Ishikawa (cell line): Measurements from ENCODE around the gene PIEZO2.

Experiments used
- NFIC ChIP-seq: IDR thresholded peaks from 2 replicates; pipeline ENCODE4 v1.6.1; 2012
- TF ChIP-seq, protein P1 (sequence below): IDR thresholded peaks from 2 replicates; pipeline ENCODE4 v1.6.1; 2012

DNA sequence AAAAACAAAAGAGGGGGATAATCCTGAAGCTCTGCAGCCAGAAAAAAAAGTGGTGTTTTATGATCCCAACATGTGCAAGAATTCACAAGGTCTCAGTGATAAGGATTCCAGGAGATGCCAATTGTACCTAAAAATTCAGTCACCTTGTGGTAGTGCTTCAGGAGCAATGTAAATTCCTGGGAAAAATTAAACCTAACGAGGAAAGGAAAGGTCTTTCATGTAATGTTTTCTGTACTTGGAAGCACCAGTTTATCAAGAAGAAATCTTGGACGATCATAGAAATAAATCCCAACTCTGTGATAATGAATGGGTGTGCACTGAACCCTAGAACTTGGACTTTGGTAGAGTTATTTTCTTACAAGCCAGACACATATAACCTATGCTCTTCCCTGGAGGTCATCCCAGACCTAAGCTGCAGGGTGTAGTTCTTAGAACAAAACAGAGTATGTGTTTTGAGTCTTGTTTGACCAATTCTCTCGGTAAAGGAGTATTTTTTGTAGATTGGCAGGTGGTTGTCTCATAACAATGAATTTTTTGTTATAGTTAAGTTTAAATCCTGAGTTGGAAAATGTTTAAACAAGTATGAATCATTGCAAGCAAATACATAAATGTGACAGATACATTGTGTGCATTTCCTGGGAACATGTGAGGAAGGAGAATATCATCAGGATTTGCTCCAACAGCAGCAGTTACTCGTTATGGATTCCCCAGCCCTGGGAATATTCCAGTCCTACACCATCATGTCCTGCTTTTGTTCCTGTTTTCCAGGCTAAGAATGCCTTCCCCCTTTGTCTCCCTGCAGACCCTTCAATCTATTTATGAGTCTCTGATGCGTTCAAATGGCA lies 399.0 kb downstream of the PIEZO2 start:
- no peak for TF ChIP-seq NFIC
- TF ChIP-seq, protein P1, sequence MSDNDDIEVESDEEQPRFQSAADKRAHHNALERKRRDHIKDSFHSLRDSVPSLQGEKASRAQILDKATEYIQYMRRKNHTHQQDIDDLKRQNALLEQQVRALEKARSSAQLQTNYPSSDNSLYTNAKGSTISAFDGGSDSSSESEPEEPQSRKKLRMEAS, result no peak
